Memory B cell (primary cell): ENCODE measurements around the gene CNOT6L.
A peak's percentile ranks its signal among the peaks of the same experiment; 100 is the strongest.

Experiments used
- ATAC-seq: fragments of 150-1000 bp; cut with Tn5 transposase; 2 replicates; pipeline ENCODE4 v1.10.0; 2021; ENCODE audit warnings: low read depth, mild to moderate bottlenecking, moderate library complexity
- DNase-seq, 2 donors: peaks; one replicate each; pipeline ENCODE4 v3.0.0; 2022; ENCODE audit warnings: low spot score in 2 of 2
- H3K27ac Mint-ChIP-seq: one replicate; pipeline ENCODE4 v1.8.0; 2022; ENCODE audit warnings: mild to moderate bottlenecking, moderate library complexity, mixed read lengths
- H3K27me3 Mint-ChIP-seq: one replicate; pipeline ENCODE4 v1.8.0; 2022; ENCODE audit warnings: mixed read lengths
- H3K36me3 Mint-ChIP-seq: one replicate; pipeline ENCODE4 v1.8.0; 2022; ENCODE audit warnings: mild to moderate bottlenecking, mixed read lengths
- H3K4me1 Mint-ChIP-seq: one replicate; pipeline ENCODE4 v1.8.0; 2022; ENCODE audit warnings: mixed read lengths
- H3K4me3 Mint-ChIP-seq: one replicate; pipeline ENCODE4 v1.8.0; 2022; ENCODE audit warnings: mild to moderate bottlenecking, moderate library complexity, mixed read lengths
- H3K9me3 Mint-ChIP-seq: one replicate; pipeline ENCODE4 v1.8.0; 2022; ENCODE audit warnings: mixed read lengths

The CNOT6L gene

GRCh38 chr4:77815636-77816035 is 3.5 kb downstream of the CNOT6L start:
- no peak for ATAC-seq
- H3K4me3 Mint-ChIP-seq = no peak overlapping the region
- H3K27me3 Mint-ChIP-seq = no peaks in the 10 kb centered on the region
- peaks cover 9% of the 10 kb centered on the region for H3K36me3 Mint-ChIP-seq
- H3K9me3 Mint-ChIP-seq = no peaks in the 10 kb centered on the region
- peaks cover 36% of the 10 kb centered on the region for H3K4me1 Mint-ChIP-seq
- DNase-seq = no peak
- H3K27ac Mint-ChIP-seq = peak overlapping the region; percentile 14

- H3K4me3 Mint-ChIP-seq = no peak overlapping the region
- H3K27ac Mint-ChIP-seq = peak overlapping the region; percentile 31
- H3K9me3 Mint-ChIP-seq = no peaks in the 10 kb centered on the region
- no peak for DNase-seq
- H3K36me3 Mint-ChIP-seq = peaks cover 10% of the 10 kb centered on the region
- no peak for ATAC-seq
- no peaks in the 10 kb centered on the region for H3K27me3 Mint-ChIP-seq
- peaks cover 42% of the 10 kb centered on the region for H3K4me1 Mint-ChIP-seq
Measured at GRCh38 chr4:77805840-77806239, 13.3 kb downstream of the CNOT6L start.

DNA sequence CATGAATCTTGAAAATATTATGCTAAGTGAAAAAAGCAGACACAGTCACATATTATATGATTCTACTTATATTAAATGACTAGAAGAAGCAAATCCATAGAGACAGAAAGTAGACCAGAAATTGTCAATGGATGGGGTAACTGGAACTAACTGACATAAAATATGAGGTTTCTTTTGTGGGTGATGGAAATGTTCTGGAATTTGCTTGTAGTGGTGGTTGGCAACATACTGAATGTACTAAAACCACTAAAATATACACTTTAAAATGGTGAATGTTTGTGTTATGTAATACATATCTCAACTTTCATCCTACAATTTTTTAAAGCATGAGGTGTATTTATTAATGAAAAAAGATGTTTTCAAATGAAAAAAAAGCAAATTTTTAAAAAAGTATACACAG is 14.7 kb downstream of the CNOT6L start:
- no peaks in the 10 kb centered on the region for H3K9me3 Mint-ChIP-seq

DNA sequence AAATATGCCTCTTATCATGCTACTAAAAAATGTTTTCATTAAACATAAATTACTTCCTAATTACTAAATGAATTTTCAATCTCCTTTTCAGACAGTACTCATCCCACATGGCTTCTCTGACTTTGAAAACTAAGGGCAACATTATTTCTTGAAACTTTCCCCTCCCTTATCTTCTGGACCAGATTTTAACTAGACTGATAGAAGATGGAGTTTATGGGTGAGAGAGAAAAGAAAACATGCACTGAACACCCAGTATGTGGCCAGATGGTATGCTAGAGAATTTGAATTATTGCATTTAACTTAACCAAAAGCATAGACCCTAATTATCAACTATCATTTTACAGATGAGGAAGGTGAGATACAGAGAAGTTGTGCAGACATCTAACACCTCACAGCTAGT is 16.8 kb downstream of the CNOT6L start:
- peaks cover 40% of the 10 kb centered on the region for H3K4me1 Mint-ChIP-seq
- ATAC-seq (no peak), DNase-seq (no peak)
- no peaks in the 10 kb centered on the region for H3K9me3 Mint-ChIP-seq
- no peaks in the 10 kb centered on the region for H3K27me3 Mint-ChIP-seq
- peak overlapping the region; percentile 47 for H3K27ac Mint-ChIP-seq
- no peak overlapping the region for H3K4me3 Mint-ChIP-seq
- H3K36me3 Mint-ChIP-seq = peaks cover 5% of the 10 kb centered on the region

More for the DNA sequence above, 14.7 kb downstream of the CNOT6L start:
- Mint-ChIP-seq H3K4me1 (peaks cover 42% of the 10 kb centered on the region), H3K27ac (peak overlapping the region; percentile 68), H3K4me3 (no peak overlapping the region), H3K36me3 (peaks cover 7% of the 10 kb centered on the region), H3K27me3 (no peaks in the 10 kb centered on the region)
- DNase-seq (no peak), ATAC-seq (no peak)

- Mint-ChIP-seq H3K9me3 (peaks cover 3% of the 10 kb centered on the region), H3K36me3 (peaks cover 9% of the 10 kb centered on the region), H3K27ac (peak overlapping the region; percentile 43), H3K4me1 (peaks cover 41% of the 10 kb centered on the region), H3K4me3 (peak overlapping the region; percentile 24), H3K27me3 (no peaks in the 10 kb centered on the region)
- ATAC-seq (peak; percentile 59), DNase-seq (no peak)
Measured at GRCh38 chr4:77801260-77801608, 17.9 kb downstream of the CNOT6L start.

DNA sequence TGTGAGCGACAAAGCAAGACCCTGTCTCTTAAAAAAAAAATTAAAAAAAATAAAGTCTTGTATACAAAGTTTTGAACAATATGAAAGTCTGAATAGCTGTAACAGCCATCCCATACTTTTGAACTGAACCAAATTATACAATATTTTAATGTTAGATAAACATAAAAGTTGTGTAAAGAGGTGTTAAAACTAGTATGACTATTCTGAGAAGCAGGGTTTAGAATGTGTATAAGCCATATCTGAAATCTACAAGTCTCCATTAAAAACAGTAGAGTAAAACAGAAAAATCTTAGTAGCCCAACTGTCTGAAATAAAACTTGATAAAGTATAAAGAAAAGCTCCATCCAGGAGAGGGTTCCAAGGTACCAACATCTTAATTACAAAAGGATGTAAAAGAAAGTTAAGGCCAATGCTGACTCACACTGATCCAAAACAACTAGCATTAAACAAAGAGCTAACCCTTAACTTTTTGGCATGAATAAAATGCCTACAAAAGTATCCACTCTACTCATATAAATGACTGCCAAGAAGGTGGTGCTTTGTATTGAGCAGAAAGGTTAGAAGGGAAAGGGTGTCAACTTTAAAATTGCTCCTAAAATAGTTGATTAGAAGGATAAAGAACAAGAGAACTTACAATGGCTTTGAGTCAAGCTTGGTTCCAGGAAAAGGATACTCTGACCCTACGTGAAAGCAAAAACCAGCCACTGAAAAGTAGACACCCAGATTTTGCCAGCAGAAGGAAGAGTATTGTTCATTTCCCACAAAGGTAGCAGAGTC is 18.5 kb downstream of the CNOT6L start:
- Mint-ChIP-seq H3K36me3 (peaks cover 10% of the 10 kb centered on the region), H3K27ac (peak overlapping the region; percentile 43), H3K27me3 (no peaks in the 10 kb centered on the region), H3K4me3 (peak overlapping the region; percentile 24), H3K9me3 (peaks cover 3% of the 10 kb centered on the region), H3K4me1 (peaks cover 38% of the 10 kb centered on the region)
- peak; percentile 5 for ATAC-seq
- no peak for DNase-seq

GRCh38 chr4:77800077-77800476 is 19.1 kb downstream of the CNOT6L start:
- DNase-seq = no peak
- ATAC-seq = no peak
- Mint-ChIP-seq H3K9me3 (peaks cover 5% of the 10 kb centered on the region), H3K27ac (no peak overlapping the region), H3K27me3 (no peaks in the 10 kb centered on the region), H3K4me1 (peaks cover 39% of the 10 kb centered on the region), H3K4me3 (no peak overlapping the region), H3K36me3 (peaks cover 14% of the 10 kb centered on the region)

DNA sequence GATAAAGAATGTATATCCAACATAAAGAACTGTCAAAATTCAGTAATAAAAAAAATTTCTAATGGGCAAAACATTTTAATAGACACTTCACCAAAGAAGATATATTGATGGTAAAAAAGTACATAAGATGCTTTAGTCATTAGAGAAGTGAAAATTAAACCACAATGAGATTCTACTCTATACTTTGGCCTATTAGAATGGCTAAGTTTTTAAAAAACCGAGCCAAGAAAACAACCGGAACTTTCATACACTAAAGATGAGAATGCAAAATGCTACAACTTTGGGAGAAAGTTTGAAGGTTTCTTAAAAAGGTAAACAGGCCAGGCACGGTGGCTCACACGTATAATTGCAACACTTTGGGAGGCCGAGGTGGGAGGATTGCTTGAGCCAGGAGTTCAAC is 20.8 kb downstream of the CNOT6L start:
- Mint-ChIP-seq H3K9me3 (peaks cover 7% of the 10 kb centered on the region), H3K4me1 (peaks cover 38% of the 10 kb centered on the region), H3K27ac (peak overlapping the region; percentile 45), H3K36me3 (peaks cover 16% of the 10 kb centered on the region), H3K4me3 (no peak overlapping the region), H3K27me3 (no peaks in the 10 kb centered on the region)
- DNase-seq = no peak
- no peak for ATAC-seq

DNA sequence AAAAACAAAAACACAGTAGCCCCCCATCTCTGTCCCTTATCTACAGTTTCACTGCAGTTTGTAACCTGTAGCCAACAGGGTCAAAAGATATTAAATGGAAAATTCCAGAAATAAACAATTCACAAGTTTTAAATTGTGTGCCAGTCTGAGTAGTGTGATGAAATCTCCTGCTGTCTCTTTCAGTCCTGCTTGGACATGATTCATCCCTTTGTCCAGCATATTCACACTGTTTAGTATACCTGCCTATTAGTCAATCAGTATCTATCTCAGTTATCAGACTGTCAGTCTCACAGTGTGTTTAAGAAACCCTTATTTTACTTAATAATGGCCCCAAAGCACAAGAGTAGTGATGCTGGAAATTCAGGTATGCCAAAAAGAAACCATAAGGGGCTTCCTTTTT is 21.9 kb downstream of the CNOT6L start:
- Mint-ChIP-seq H3K4me3 (no peak overlapping the region), H3K9me3 (peaks cover 7% of the 10 kb centered on the region), H3K4me1 (peaks cover 34% of the 10 kb centered on the region), H3K36me3 (peaks cover 13% of the 10 kb centered on the region), H3K27me3 (no peaks in the 10 kb centered on the region), H3K27ac (peak overlapping the region; percentile 38)
- DNase-seq (no peak), ATAC-seq (no peak)

DNA sequence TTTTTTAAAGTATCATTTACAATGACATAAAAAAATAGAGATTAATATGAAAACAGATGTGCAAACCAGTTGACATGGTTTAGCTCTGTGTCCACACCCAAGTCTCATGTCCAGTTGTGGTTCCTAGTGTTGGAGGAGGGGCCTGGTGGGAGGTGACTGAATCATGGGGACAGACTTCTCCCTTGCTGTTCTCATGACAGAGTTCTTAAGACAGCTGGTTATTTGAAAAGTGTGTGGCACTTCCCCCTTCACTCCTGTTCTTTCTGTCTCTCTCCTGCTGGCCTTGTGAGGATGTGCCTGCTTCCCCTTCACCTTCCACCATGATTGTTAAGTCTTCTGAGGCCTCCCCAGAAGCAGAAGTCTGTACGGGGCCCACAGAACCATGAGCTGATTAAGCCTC is 23.8 kb downstream of the CNOT6L start:
- peak overlapping the region; percentile 50 for H3K4me3 Mint-ChIP-seq
- ATAC-seq = no peak
- H3K36me3 Mint-ChIP-seq = peaks cover 17% of the 10 kb centered on the region
- H3K27me3 Mint-ChIP-seq = no peaks in the 10 kb centered on the region
- H3K4me1 Mint-ChIP-seq = peaks cover 29% of the 10 kb centered on the region
- DNase-seq = no peak
- H3K27ac Mint-ChIP-seq = peak overlapping the region; percentile 70
- H3K9me3 Mint-ChIP-seq = peaks cover 7% of the 10 kb centered on the region

GRCh38 chr4:77790146-77790545 is 29.0 kb downstream of the CNOT6L start:
- H3K27ac Mint-ChIP-seq = no peak overlapping the region
- H3K9me3 Mint-ChIP-seq = peaks cover 1% of the 10 kb centered on the region
- H3K4me3 Mint-ChIP-seq = no peak overlapping the region
- DNase-seq (no peak), ATAC-seq (no peak)
- H3K27me3 Mint-ChIP-seq = no peaks in the 10 kb centered on the region
- peaks cover 26% of the 10 kb centered on the region for H3K4me1 Mint-ChIP-seq
- peaks cover 16% of the 10 kb centered on the region for H3K36me3 Mint-ChIP-seq

- Mint-ChIP-seq H3K27ac (no peak overlapping the region), H3K4me1 (peaks cover 29% of the 10 kb centered on the region), H3K9me3 (no peaks in the 10 kb centered on the region), H3K4me3 (no peak overlapping the region), H3K27me3 (no peaks in the 10 kb centered on the region), H3K36me3 (peaks cover 18% of the 10 kb centered on the region)
- ATAC-seq (no peak), DNase-seq (no peak)
Measured at GRCh38 chr4:77788990-77789389, 30.2 kb downstream of the CNOT6L start.

GRCh38 chr4:77787969-77788368 is 31.2 kb downstream of the CNOT6L start:
- H3K4me1 Mint-ChIP-seq = peaks cover 32% of the 10 kb centered on the region
- H3K4me3 Mint-ChIP-seq = no peak overlapping the region
- peaks cover 18% of the 10 kb centered on the region for H3K36me3 Mint-ChIP-seq
- H3K27me3 Mint-ChIP-seq = no peaks in the 10 kb centered on the region
- H3K27ac Mint-ChIP-seq = peak overlapping the region; percentile 35
- ATAC-seq (no peak), DNase-seq (no peak)
- no peaks in the 10 kb centered on the region for H3K9me3 Mint-ChIP-seq

GRCh38 chr4:77785669-77786068 is 33.5 kb downstream of the CNOT6L start:
- DNase-seq (no peak), ATAC-seq (no peak)
- Mint-ChIP-seq H3K4me3 (no peak overlapping the region), H3K36me3 (peaks cover 14% of the 10 kb centered on the region), H3K27ac (peak overlapping the region; percentile 72), H3K4me1 (peaks cover 39% of the 10 kb centered on the region), H3K27me3 (no peaks in the 10 kb centered on the region), H3K9me3 (no peaks in the 10 kb centered on the region)

DNA sequence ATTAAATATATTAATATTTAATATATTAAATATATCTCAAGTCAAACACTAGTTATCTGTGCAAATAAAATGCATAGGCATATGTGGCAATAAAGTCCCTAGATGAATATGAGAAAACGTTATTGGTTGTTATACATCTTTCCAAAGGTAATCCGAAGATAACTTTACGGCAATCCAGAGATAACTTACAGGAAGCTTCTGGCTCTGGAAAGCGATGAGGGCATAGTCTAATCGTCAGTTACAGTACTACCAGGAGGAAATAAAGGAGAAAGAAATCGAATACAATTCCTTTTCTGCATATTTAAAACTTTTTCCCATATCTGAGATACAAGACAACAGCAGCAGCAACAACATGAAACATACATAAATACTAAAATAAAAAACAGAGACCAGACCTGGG is 35.3 kb downstream of the CNOT6L start:
- H3K27ac Mint-ChIP-seq = peak overlapping the region; percentile 68
- peaks cover 39% of the 10 kb centered on the region for H3K4me1 Mint-ChIP-seq
- H3K27me3 Mint-ChIP-seq = no peaks in the 10 kb centered on the region
- peaks cover 14% of the 10 kb centered on the region for H3K36me3 Mint-ChIP-seq
- ATAC-seq = no peak
- H3K9me3 Mint-ChIP-seq = no peaks in the 10 kb centered on the region
- DNase-seq = no peak
- H3K4me3 Mint-ChIP-seq = no peak overlapping the region
